22Rv1 (cell line): Measurements from ENCODE around the gene NXT1.

Source experiments
- H3K27ac ChIP-seq: fragments of 450-650 bp; 2 replicates; pipeline ENCODE4 v1.5.1; 2017
- CTCF ChIP-seq: fragments of 450-650 bp; IDR thresholded peaks from 2 replicates; pipeline ENCODE4 v1.5.1; 2017; ENCODE audit warnings: mild to moderate bottlenecking
- ZFX ChIP-seq: fragments of 450-650 bp; IDR thresholded peaks from 2 replicates; pipeline ENCODE4 v1.6.1; 2017; ENCODE audit warnings: antibody characterized with exemption, borderline replicate concordance

NXT1 gene

GRCh38 chr20:23350904-23351838, 580 bp downstream of the NXT1 start:
- TF ChIP-seq ZFX (no peak), CTCF (no peak)
- H3K27ac ChIP-seq: peak overlapping the region; percentile 90

- peak overlapping the region; percentile 98 for H3K27ac ChIP-seq
These were observed 5.6 kb downstream of the NXT1 start for GRCh38 chr20:23356203-23356602.

GRCh38 chr20:23357767-23358562, 7.4 kb downstream of the NXT1 start:
- TF ChIP-seq CTCF (no peak), ZFX (no peak)
- H3K27ac ChIP-seq: peak overlapping the region; percentile 98

More at GRCh38 chr20:23356203-23356602, 5.6 kb downstream of the NXT1 start:
- no peak for TF ChIP-seq ZFX
- no peak for TF ChIP-seq CTCF

- H3K27ac ChIP-seq: peak overlapping the region; percentile 98
- no peak for TF ChIP-seq CTCF
- TF ChIP-seq ZFX: no peak
These were observed 7.9 kb downstream of the NXT1 start for GRCh38 chr20:23358563-23358906.

- no peak for TF ChIP-seq ZFX
- TF ChIP-seq CTCF: no peak
- H3K27ac ChIP-seq: peak overlapping the region; percentile 98
These were observed 8.5 kb downstream of the NXT1 start for GRCh38 chr20:23358923-23359593.

GRCh38 chr20:23360531-23360930, 9.9 kb downstream of the NXT1 start:
- H3K27ac ChIP-seq: peak overlapping the region; percentile 93
- TF ChIP-seq ZFX (no peak), CTCF (no peak)
